ENCODE measurements around the gene VTCN1.
"Not testable (repeated sequence)": the region's sequence is repeated elsewhere in the genome, so short reads cannot be mapped to it uniquely, and the experiment has no call there.

The VTCN1 gene

DNA sequence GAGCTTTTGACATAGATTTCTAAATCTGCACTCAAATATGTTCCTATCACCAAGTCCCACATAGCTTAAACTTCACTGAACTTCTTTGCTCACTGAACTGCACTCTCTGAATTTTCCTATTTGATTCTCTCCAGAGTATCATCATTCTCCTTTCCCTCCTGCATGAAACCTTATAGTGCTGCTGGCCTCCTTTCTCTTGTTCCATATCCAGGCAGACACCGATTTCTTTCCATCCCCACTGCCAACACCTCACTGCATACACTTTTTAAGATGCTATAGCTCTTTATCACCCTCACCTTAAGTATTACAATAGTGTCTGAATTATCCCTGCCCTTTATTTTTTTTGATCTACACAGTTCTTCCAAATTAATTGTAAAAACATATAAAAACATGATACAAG is 86.1 kb downstream of the VTCN1 start:
- DNase-seq (ENCODE audit: low read depth in 2 of 3, low spot score in 1 of 3) = no peak

DNA sequence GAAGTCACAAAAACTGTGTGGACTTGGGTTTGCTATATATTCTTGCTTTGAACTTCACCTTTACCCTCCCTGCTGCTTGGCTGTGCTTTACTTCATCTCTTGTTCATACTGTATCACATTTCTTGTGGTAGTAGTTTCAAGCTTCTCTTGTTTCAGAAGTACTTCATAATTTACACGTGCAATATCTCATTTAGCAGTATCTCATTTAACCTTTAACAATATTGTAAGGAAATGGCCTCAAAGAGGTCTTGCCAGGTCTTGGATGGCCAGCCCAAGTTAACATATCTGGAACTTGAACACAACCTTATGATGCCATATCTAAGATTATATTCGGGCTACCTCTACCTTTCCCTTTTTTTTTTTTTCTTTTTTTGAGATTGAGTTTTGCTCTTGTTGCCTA is 87.5 kb downstream of the VTCN1 start:
- DNase-seq (ENCODE audit: low read depth in 2 of 3, low spot score in 1 of 3) = no peak

- no peak for DNase-seq (ENCODE audit: low read depth in 2 of 3, low spot score in 1 of 3)
These were observed 88.2 kb downstream of the VTCN1 start for GRCh38 chr1:117122330-117123025.

GRCh38 chr1:117121589-117122329 is 89.0 kb downstream of the VTCN1 start, which contains the start of gene TRIM45:
TRIM45 (minus strand) TSS chr1:117121749; CDS start chr1:117121201, 548 bp downstream.
- peak; percentile 75 to 78 (median 76) for DNase-seq (ENCODE audit: low read depth in 2 of 3, low spot score in 1 of 3)

GRCh38 chr1:117120774-117121588 is 89.7 kb downstream of the VTCN1 start:
- peak in 1 of 3 donors; percentile 5 for DNase-seq (ENCODE audit: low read depth in 2 of 3, low spot score in 1 of 3)

DNA sequence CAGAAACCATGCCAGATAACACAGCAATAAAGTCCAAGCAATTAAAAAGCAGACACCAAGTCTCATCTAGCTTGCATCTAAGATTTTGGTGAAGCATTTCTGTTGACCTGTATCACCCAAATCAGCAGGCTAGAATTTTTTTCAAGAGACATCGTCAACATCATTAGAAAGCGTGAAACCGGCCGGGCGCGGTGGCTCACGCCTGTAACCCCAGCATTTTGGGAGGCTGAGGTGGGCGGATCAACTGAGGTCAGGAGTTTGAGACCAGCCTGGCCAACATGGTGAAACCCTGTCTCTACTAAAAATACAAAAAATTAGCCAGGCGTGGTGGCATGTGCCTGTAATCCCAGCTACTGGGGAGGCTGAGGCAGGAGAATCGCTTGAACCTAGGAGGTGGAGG is 91.6 kb downstream of the VTCN1 start:
- DNase-seq (ENCODE audit: low read depth in 2 of 3, low spot score in 1 of 3) = not testable (repeated sequence)

- no peak for DNase-seq (ENCODE audit: low read depth in 2 of 3, low spot score in 1 of 3)
These were observed 92.6 kb downstream of the VTCN1 start for GRCh38 chr1:117118137-117118536.

GRCh38 chr1:117117697-117118096 is 93.0 kb downstream of the VTCN1 start:
- no peak for DNase-seq (ENCODE audit: low read depth in 2 of 3, low spot score in 1 of 3)

DNA sequence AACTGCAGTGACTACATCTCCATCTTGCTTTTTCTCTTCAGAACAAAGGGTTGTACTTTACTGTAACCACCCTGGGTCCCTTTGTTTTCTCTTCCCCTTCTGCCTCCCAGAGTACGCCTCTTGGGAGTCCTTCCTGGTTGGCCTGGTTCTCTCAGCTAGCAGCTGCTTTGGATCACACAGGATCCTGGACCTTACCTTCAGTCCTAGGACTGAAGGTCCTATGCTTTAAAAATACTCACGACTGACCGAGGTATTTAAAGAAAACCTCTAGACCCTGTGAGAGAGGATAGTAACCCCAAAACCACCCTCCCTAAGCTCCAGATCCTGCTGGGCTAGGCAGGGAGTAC is 94.0 kb downstream of the VTCN1 start:
- no peak for DNase-seq (ENCODE audit: low read depth in 2 of 3, low spot score in 1 of 3)

DNA sequence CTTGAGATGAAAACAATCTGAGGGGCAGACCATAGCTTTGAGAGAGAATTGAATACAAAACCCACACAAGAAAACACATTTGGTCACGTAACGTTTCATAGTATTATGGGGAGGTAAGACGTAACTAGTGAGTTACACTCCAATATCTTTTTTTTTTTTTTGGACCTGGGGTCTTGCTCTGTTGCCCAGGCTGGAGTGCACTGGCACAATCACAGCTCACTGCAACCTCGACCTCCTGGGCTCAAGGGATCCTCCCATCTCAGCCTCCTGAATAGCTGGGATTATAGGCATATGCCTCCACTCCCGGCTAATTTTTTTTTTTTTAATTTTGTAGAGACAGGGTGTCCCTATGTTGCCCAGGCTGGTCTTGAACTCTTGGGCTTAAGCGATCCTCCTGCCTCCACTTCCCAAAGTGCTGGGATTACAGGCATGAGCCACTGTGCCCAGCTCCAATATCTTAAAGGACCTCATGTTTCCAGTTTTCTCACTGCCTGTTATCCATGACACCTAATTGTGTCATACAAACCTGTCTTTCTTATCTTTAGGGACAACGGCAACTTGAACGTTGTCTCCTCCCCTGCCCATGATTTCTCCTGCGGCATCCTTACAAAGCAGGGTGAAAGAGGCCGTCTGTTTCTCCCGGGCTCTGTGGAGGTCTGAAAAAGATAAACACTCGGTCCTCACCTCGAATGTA is 94.5 kb downstream of the VTCN1 start:
- DNase-seq (ENCODE audit: low read depth in 2 of 3, low spot score in 1 of 3) = no peak

DNA sequence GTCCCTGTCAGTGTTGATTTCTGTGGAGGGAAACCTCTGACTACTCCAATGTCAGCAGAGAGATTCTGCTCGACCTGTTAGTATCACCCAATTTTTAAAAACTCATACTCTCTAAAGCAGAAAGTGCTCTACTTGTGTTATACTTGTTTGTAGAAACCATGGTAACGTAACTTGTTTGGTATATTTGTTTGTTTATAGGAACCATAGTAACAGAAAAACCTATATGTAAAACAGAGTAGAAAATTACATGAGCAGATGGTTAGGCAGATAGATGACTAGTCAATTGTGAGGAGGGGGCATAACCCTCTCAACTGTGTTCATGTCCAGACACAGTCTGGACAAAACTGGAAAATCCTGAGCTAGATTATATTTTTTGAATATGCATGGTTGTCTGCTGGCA is 95.8 kb downstream of the VTCN1 start:
- no peak for DNase-seq (ENCODE audit: low read depth in 2 of 3, low spot score in 1 of 3)

- DNase-seq (ENCODE audit: low read depth in 2 of 3, low spot score in 1 of 3) = no peak
These were observed 97.5 kb downstream of the VTCN1 start for GRCh38 chr1:117113199-117113598.

GRCh38 chr1:117112047-117112717 is 98.5 kb downstream of the VTCN1 start:
- DNase-seq (ENCODE audit: low read depth in 2 of 3, low spot score in 1 of 3) = no peak

GRCh38 chr1:117110774-117111173 is 100.0 kb downstream of the VTCN1 start:
- no peak for DNase-seq (ENCODE audit: low read depth in 2 of 3, low spot score in 1 of 3)

GRCh38 chr1:117107364-117107763 is 103.4 kb downstream of the VTCN1 start:
- DNase-seq (ENCODE audit: low read depth in 2 of 3, low spot score in 1 of 3) = no peak

GRCh38 chr1:117106478-117106877 is 104.2 kb downstream of the VTCN1 start:
- no peak for DNase-seq (ENCODE audit: low read depth in 2 of 3, low spot score in 1 of 3)

GRCh38 chr1:117105722-117106121 is 105.0 kb downstream of the VTCN1 start:
- DNase-seq (ENCODE audit: low read depth in 2 of 3, low spot score in 1 of 3) = no peak

DNA sequence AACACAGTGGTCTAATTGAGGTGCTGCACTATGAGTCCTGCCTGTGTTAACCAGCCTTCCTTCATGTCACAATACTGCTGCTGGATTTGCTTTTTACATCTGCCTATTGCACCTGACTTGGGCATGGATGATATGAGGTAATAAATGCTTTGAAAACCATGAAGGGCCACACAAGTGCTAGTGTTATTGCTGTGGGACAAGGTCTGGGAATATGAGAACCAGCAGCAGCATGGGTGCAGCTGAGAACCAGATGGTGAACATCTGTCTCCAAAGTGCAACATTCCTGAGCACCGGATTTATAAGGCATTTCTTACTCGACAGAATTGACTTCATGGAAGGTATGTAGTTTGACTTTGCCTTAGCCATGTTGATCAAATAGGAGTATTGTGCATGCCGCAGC is 105.7 kb downstream of the VTCN1 start:
- DNase-seq (ENCODE audit: low read depth in 2 of 3, low spot score in 1 of 3) = no peak

- DNase-seq (ENCODE audit: low read depth in 2 of 3, low spot score in 1 of 3) = not testable (repeated sequence)
These were observed 108.9 kb downstream of the VTCN1 start for GRCh38 chr1:117101858-117102257.

DNA sequence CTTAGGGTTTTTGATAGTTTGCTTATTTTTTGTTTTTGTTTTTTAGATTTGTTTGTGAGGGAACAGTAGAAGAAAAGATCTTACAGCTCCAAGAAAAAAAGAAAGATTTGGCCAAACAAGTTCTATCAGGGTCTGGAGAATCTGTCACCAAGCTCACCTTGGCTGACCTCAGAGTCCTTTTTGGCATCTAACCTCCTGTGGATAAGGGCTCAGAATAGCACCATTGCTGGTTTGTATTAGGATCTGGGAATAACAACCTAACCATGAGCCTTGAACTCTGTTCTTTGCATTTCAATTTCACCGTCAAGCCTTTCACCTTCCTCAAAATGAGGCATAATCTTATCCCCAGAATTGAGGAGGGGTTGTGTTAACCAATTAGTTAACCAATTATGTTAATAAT is 109.4 kb downstream of the VTCN1 start:
- no peak for DNase-seq (ENCODE audit: low read depth in 2 of 3, low spot score in 1 of 3)
